GM19438 (cell line): Measurements from ENCODE around the gene FCGR3B.
"Not testable (repeated sequence)": the region's sequence is repeated elsewhere in the genome, so short reads cannot be mapped to it uniquely, and the experiment has no call there.

Source experiments
- ATAC-seq: cut with Tn5 transposase; IDR thresholded peaks from one replicate; pipeline ENCODE4 v1.9.1; 2021; ENCODE audit warnings: low read depth; ENCODE audit not compliant: unreplicated experiment

Gene FCGR3B

DNA sequence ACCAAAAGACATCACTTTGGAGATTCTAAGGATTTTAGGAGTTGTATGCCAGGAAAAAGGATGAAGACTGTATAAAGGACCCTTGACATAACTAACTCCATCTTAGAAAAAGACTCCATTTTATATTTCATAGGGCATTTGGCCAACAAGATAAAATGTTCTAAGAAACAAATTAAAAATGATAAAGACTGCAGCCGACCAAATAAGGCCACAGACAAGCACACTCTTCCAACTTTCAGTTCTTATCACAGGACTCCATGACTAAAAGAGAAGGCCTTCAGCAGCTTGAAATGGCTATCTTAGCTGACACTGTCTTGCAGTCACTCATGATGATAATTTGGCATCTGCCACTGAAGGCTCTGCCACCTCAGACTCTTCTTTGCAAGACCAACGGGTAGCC lies 8.2 kb upstream of the FCGR3B start:
- ATAC-seq = not testable (repeated sequence)

DNA sequence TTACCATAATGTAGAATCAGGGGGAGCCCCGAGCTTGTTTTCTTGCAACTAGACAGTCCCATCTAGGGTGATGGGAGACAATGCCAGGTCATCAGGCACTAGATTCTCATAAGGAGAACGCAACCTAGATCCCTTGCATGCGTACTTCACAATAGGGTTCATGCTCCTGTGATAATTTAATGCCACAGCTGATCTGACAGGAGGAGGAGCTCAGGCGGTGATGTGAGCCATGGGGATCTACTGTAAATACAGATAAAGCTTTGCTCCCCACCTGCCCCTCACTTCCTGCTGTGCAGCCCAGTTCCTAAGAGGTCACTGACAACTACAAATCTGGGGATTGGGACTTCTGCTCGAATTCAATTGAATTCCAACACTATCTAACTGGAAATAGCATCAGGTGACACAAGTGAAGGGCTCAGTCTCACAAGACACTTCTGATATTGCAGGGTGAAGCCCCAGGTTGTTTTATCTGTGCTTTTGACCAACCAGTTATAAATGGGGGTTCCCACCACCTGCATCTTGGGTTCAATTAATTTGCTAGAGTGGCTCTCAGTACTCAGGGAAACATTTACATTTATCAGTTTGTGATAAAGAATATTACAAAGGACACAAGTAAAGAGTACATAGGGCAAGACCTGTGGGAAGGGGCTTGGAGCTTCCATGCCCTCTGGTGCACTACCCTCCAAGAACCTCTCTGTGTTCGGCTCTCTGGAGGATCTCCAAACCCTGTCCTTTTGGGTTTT lies 7.4 kb upstream of the FCGR3B start:
- ATAC-seq = not testable (repeated sequence)

DNA sequence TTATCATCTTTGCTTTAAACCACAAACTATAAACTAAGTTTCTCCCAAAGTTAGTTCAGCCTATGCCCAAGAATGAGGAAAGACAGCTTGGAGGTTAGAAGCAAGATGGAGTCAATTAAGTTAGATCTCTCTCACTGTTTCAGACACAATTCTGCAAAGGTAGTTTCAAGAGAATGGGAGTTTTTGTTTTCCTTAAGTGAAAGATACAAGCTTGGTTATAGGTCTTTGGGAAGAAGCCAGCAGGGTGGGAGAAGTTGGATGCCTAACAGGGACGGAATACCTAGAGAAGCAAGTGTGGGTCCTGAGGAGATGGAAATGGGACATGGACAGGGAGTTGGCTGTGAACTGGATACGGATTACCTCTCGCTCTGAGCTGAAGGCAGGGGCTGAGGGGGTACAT lies 6.0 kb upstream of the FCGR3B start:
- ATAC-seq = not testable (repeated sequence)

DNA sequence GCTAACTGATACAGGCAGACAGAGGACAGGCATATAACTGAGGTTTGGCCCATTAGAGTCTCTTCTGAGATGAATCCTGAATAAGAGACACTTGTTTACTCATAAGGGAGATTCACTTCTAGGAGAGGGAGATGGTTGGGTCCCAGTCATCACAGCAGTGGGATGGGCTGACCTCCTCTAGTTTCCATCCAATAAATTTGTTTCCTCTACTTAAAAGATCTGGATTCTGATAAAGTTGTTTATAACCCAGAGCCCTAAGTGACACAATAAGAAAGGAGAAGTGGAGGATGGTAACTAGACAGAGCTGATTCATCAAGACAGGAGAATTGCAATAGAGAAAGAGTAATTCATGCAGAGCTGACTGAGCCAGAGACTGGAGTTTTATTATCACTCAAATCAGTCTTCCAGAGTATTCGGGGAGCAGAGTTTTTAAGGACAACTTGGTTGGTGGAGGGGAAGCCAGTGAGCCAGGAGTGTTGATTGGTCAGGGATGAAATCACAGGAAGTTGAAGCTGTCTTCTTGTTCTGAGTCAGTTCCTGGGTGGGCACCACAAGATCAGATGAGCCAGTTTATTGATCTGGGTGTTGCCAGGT lies 5.3 kb upstream of the FCGR3B start:
- not testable (repeated sequence) for ATAC-seq

DNA sequence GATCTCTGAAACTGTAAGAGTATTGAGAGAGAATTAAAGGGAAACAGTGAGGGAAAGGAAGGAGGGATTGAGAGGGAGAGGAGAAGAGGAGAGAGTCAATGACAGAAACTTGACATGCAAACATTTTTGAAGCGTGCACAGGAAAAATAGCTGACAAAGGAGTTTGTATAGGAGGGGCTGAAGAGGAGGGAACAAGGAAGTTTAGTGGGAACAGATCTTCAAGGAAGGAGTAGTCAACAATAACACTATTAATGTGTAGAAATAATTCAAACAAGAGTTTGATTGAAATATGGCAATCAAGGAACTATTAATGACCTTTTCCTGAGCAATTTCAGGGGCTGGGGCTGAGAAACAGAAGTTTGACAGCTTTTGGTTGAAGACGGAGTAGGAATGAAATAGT lies 4.0 kb upstream of the FCGR3B start:
- ATAC-seq = not testable (repeated sequence)

DNA sequence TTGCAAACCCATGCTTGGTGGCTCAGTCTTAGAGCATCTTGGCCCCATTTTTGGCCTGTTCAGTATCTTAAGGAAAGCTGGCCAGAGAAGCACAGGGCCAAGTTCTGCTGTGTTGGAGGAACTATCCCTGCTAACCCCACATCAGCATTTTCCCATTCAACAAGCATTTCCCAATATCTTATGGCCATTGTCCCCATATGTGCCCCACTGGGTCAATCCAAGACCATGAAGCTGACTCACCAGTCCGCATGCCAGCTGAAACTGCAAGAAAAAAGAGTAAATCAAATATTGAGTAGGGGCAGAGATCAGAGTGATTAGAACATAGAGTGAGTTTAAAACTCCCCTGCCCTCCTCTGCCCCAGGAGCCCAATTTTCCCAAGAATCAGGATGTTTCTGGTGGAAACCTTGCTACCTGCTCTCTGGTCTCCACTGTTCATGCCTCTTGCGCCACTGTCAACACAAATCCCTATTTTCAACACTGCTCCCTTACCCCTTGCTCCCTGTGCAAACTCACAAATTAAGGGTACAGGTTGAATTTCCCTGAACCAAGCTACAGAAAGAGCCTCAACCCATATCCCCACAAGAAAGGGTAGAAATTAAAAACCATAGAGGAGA lies 741 bp downstream of the FCGR3B start:
- ATAC-seq = not testable (repeated sequence)

DNA sequence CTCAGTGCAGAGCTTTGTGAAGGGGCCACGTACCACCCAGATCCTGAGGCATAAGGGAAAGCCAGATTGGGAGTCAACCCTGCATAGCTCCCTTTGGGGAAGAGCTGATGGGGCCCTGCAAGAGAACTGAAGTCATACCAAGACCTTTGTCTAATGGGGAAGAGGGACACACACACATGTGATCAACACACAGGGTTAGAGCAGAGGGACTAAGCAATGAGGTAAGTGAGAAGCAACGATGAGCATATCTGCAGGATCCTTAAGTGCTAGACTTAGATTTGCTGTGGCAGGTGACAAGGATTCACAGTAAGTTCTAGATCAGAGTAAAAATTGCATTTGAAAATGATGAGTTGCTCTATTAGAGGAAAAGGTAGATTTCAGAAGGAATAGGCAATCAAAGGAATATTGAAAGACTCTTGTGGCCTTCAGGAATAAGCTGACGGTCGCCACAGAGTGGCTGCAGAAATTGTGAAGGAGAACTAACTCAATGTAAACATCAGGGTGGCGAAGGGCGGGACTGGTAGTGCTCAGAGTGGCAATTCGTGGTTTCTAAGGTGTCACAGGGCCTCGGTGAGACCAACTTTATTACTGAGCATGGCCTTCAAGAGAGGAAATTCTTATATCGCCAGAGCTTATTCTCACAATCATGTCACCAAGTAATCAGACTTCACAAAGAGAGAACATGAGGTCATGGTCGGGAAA lies 4.4 kb downstream of the FCGR3B start:
- ATAC-seq = not testable (repeated sequence)

DNA sequence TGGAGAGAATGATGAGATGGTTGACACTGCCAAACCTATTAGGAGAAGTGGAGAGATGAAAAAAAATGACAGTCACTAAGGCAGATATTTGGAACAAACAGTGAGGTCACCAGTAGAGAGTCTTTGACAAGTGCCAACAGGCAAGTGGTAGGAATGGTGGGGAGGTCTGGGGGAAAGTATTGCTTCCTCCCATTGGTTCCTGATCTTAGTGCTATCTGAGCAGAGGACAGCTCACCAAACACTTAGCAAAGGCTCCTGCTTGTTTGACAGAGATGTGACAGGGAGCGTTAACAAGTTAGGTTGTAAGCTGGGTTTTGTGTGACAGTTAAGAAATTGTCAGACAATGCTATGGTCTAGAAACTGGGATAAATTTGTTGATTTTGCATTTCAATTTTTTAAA lies 6.4 kb downstream of the FCGR3B start:
- not testable (repeated sequence) for ATAC-seq

DNA sequence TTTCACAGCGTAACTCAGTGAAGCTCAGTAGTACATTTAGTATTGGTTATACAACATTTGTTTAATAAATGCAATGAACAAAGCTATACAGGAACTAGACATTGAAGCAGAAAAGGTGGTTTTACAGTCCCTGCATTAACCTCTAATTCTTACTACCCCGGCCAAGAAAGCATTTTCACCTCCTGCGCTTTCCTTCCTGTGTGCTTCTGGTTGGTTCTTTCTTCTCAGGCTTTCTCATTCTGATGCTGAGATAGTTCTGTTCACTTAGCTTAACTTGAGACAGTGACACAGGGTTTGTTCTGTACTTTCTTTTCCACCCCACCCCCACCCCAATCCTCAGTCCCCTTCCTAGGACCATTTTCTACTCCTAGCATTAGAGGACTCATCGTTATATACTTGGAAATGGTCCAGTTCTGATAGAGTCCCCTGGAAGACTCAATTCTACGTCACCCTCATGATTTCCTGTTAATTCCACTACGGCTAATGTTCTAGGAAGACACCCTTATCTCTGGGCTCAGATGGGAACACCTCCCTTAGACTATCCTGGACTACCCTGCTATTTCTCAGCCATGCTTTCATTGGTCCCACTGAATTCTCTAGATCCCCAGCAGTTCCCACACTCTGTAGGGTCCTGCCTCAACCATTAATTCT lies 7.5 kb downstream of the FCGR3B start:
- ATAC-seq = not testable (repeated sequence)

DNA sequence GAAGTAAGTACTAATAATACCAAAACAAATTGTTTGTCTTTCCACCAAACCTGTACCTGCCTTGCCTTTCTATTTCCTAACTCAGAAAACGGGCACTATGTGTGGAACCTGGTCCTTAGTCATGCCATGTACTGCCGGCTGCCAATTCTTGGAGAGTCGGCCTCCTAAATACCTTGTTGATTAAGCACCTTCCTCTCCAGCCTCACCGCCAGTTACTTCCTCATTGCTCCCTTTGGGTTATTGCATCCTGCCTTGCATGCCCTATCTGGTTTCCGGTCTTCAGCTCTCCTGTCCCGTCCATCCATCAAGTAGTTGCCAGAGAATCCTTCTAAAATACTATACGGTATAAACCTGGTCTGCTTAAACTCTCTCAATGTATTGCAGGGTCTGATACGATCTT lies 8.9 kb downstream of the FCGR3B start:
- ATAC-seq = not testable (repeated sequence)

DNA sequence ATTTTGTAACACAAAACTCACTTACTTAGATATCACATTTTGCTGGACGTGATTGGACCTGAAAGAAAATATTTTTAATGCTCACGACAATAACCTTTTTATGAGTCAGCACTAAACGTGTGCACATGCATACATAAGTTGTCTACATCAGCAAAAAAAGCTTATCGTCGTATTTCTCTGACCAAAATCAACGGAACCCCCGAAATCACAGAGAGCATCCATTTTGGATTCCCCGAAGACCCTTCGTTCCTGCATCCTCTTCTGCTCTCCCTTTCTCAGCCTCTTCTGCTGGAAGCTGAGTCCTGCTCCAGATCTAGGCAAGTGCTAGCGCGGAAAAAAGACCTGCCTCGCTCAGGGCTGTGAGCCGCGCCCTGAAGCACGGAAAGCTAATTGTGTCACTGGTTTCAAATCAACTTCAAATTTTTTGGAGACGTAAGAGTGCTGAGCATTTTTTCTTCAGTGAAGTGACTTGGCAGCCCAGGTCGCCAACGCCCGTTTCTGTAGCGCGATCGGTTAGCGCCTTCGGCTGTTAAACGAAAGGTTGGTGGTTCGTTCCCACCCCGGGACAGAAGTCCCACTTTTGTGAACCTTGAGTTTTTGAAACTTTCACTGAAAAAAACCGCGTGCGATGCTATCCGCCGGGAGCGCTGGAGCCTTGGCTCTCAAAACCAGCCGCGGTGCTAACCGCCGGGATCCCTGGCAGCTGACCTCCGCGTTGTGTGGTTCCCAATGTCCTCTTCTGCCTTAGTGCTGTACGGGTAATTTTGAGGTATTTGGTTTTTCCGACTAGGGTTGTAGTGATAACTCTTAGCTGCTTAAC lies 9.6 kb downstream of the FCGR3B start:
- not testable (repeated sequence) for ATAC-seq

DNA sequence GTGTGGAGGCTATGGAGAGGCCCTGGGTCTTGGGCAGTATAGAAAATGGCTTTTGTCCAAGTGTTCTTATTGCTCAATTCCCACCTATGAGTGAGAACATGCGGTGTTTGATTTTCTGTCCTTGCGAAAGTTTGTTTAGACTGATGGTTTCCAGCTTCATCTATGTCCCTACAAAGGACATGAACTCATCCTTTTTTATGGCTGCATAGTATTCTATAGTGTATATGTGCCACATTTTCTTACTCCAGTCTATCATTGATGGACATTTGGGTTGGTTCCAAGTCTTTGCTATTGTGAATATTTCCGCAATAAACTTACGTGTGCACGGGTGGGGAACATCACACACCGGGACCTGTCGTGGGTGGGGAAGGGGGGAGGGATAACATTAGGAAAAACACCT lies 10.6 kb downstream of the FCGR3B start:
- not testable (repeated sequence) for ATAC-seq

DNA sequence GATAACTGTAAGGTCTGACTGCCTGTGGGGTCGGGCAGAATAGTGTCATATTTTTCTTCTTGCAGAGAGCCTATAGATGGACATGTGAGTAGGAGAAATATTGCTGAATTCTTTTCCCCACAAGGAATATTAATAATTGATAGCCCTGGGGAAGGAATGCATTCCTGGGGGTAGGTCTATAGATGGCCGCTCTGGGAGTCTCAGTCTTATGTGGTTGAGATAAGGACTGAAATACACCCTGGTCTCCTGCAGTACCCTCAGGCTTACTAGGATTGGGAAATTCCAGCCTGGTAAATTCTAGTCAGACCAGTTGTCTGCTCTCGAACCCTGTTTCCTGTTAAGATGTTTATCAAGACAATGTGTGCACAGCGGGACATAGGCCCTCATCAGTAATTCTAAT lies 12.5 kb downstream of the FCGR3B start:
- not testable (repeated sequence) for ATAC-seq

DNA sequence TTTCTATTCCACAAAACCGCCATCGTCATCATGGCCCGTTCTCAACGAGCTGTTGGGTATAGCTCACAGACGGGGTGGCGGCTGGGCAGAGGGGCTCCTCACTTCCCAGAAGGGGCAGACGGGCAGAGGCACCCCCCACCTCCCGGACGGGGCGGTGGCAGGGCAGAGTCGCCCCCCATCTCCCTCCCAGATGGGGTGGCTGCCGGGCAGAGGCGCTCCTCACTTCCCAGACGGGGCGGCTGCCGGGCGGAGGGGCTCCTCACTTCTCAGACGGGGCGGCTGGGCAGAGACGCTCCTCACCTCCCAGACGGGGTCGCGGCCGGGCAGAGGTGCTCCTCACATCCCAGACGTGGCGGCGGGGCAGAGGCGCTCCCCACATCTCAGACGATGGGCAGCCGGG lies 14.6 kb downstream of the FCGR3B start:
- ATAC-seq = not testable (repeated sequence)

DNA sequence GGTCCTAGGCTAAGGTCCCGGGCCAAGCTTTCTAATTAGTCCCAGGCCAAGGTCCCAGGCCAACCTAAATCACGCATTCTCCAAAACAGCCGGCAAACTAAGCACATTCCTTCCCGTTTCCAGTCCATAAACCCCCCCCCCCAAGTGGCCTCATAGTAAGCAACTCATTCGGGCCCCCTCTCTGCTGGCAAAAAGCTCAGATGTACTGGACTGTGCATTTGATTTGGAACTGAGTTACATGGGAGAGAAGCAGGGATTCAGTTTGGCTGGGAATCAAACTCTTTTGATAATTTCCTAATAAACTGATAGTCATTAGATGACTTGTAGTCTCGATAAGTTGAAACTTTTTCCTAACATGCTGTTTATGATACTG lies 17.8 kb downstream of the FCGR3B start:
- ATAC-seq = not testable (repeated sequence)

DNA sequence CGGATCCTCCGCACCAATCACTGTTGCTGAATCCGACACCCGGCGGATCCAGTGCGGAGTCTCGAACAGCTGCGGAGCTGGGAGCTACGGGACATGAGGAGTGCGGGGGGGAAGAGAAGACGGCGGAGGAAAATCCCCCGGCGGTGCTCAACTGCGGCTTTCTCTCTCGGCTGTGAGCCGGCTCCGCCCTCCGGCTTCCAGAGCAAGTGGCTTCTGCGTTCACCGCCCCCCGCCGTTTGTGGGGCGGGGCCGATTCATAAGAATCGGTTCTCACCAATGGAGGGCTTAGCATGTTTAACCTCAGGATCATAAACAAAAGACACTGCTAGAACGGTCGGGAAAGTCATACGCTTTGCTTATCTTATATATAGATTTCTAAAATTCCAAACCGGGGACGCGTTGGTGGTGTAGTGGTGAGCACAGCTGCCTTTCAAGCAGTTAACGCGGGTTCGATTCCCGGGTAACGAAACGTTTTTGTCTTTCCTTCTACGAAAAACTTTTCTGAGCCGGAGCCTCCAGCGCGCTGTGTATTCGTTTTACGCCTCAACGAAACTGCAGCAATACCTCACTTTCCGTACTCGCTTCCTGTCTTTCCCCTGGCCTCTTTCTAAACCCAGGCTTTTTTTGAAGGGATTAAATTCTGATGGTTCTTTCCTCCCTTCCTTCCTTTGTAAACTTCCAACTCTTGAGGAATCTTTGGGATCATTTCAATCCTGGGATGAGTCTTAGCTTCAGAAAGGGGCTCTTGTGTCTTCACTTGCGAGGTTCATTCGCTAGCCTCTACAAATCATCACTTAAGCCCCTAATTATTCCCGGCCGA lies 18.4 kb downstream of the FCGR3B start:
- peak; percentile 89 for ATAC-seq

DNA sequence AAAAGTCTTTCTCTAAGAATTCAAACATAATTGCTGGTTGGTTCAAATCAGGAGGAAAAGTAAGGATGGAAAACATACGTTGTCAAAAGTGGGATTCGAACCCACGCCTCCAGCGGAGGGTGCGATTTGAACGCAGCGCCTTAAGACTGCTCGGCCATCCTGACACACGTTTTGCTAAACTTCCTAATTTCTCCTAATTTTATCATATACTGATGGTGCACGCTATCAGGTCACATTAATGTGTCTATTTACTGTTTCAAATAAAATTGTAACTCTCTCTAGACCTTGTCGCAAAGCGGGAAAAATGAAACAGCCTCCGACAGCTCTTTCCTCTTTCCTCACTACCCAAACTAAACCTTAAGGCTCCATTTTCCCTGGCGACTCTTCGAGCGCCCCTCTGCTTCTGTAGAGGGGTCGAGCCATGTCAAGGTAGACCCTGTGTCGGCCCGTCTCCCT lies 19.1 kb downstream of the FCGR3B start:
- peak; percentile 34 for ATAC-seq

DNA sequence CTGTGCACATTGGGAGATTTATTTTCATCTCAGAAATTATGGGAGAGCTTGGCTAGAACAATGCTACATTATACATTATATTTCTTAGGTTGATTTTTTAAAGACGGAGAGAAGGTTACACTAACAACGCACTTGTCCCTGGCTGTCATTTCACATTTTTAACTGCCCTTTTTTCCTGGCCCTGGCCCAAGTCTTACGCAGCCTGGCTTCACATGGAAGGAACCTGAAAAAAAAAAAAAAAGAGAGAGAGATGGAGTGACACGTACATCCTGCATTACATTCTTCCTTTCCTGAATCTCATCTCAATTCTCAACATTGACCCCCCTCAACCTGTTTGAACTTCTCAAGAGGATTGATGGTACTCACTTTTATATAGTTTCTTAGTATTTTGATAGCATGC lies 20.8 kb downstream of the FCGR3B start:
- ATAC-seq = not testable (repeated sequence)
